H1 (cell line): ENCODE data around the gene BIRC5. TPM values are rescaled to one million over a fixed set of nuclear protein-coding genes. Genes with fewer than 3 reads are reported as not detected.
"Not testable (repeated sequence)": the region's sequence is repeated elsewhere in the genome, so short reads cannot be mapped to it uniquely, and the experiment has no call there.

Experiments used
- CTCF ChIA-PET: fragments of 300-600 bp; sonication (Branson Sonifier 250); formaldehyde crosslinking; loops from one replicate; lab custom pipeline; 2021; ENCODE audit not compliant: partially characterized antibody; lab: Charles Lee
- POLR2A ChIA-PET: fragments of 300-600 bp; sonication (Branson Sonifier 250); formaldehyde crosslinking; loops from one replicate; lab custom pipeline; 2021; ENCODE audit warnings: inconsistent platforms; ENCODE audit not compliant: partially characterized antibody; lab: Charles Lee
- DNase-seq, 2 experiments: peaks; one replicate each; pipeline versions ENCODE4 v3.0.0 to v3.0.0-alpha.2; 2010 to 2022; ENCODE audit warnings: low spot score in 2 of 2, low read depth in 1 of 2, mixed read lengths in 1 of 2
- FAIRE-seq: peaks from 2 replicates; lab custom pipeline; 2011; peaks lifted over from hg19 to GRCh38; lab: Jason Lieb, UNC
- H2AFZ ChIP-seq: 2 replicates; pipeline ENCODE4 v1.8.1; 2012; ENCODE audit warnings: low read length, inconsistent platforms
- H2AK5ac ChIP-seq: 2 replicates; pipeline ENCODE4 v1.6.1; 2013; ENCODE audit warnings: low read depth, low read length
- H2BK120ac ChIP-seq: replicated peaks from 2 replicates; pipeline ENCODE3; 2013; ENCODE audit warnings: low read depth, low read length, inconsistent platforms
- H2BK12ac ChIP-seq: 2 replicates; pipeline ENCODE4 v1.6.1; 2013; ENCODE audit warnings: low read depth, low read length
- H2BK15ac ChIP-seq: 2 replicates; pipeline ENCODE4 v1.6.1; 2013; ENCODE audit warnings: low read length
- H2BK20ac ChIP-seq: 2 replicates; pipeline ENCODE4 v1.6.1; 2013; ENCODE audit warnings: low read length
- H2BK5ac ChIP-seq: 2 replicates; pipeline ENCODE4 v1.6.1; 2013; ENCODE audit warnings: low read depth, low read length
- H3K14ac ChIP-seq: 2 replicates; pipeline ENCODE4 v1.6.1; 2013; ENCODE audit warnings: inconsistent platforms; ENCODE audit not compliant: insufficient read length
- H3K18ac ChIP-seq: 2 replicates; pipeline ENCODE4 v1.6.1; 2013; ENCODE audit warnings: low read length; ENCODE audit errors: extremely low read depth
- H3K23ac ChIP-seq: 2 replicates; pipeline ENCODE4 v1.6.1; 2013; ENCODE audit warnings: inconsistent platforms; ENCODE audit not compliant: insufficient read length
- H3K23me2 ChIP-seq: 2 replicates; pipeline ENCODE4 v1.6.1; 2013; ENCODE audit warnings: low read depth, low read length
- H3K27ac ChIP-seq: 2 replicates; pipeline ENCODE4 v1.6.1; 2011; ENCODE audit warnings: low read depth, low read length, inconsistent platforms
- H3K27me3 ChIP-seq, 4 experiments: replicated peaks in 1 of 4; 1 replicate in 1 of 4; 2 replicates in 3 of 4; pipeline versions ENCODE4 v1.6.1 to v1.8.1; 2011 to 2013; ENCODE audit warnings: low read length in 3 of 4, mild to moderate bottlenecking in 3 of 4, inconsistent platforms in 2 of 4, mixed read lengths in 2 of 4, moderate library complexity in 1 of 4; ENCODE audit not compliant: control insufficient read depth in 3 of 4, insufficient read depth in 3 of 4; ENCODE audit errors: extremely low read depth in 1 of 4
- H3K36me3 ChIP-seq, 4 experiments: 2 replicates each; pipeline versions ENCODE4 v1.6.1 to v1.8.1; 2011 to 2013; ENCODE audit warnings: mild to moderate bottlenecking in 4 of 4, low read length in 3 of 4, moderate library complexity in 2 of 4, control low read depth in 1 of 4, inconsistent platforms in 1 of 4; ENCODE audit not compliant: insufficient read depth in 4 of 4, control insufficient read depth in 2 of 4
- H3K4ac ChIP-seq: replicated peaks from 2 replicates; pipeline ENCODE3; 2013; ENCODE audit warnings: low read length, low read depth, mixed read lengths, inconsistent platforms; ENCODE audit not compliant: insufficient read length
- H3K4me1 ChIP-seq, 4 experiments: replicated peaks in 1 of 4; 1 replicate in 1 of 4; 2 replicates in 3 of 4; pipeline versions ENCODE4 v1.6.1 to v1.8.1; 2011 to 2013; ENCODE audit warnings: low read length in 3 of 4, inconsistent platforms in 2 of 4, mixed read lengths in 1 of 4; ENCODE audit not compliant: insufficient read depth in 4 of 4, control insufficient read depth in 3 of 4
- H3K4me2 ChIP-seq, 2 experiments: 2 replicates each; pipeline versions ENCODE4 v1.6.1 to v1.8.1; 2011 to 2013; ENCODE audit warnings: low read depth in 2 of 2, low read length in 2 of 2, control low read depth in 1 of 2, inconsistent platforms in 1 of 2, mild to moderate bottlenecking in 1 of 2; ENCODE audit not compliant: insufficient read depth in 1 of 2
- H3K4me3 ChIP-seq, 4 experiments: fragments of 200-600, 300-600 bp in 1 of 4; sonication (generic), shearing (Covaris generic), sonication (Bioruptor Twin) in 1 of 4; 2 replicates each; pipeline versions ENCODE4 v1.5.1 to v1.8.1; 2011 to 2016; ENCODE audit warnings: low read length in 4 of 4, low read depth in 3 of 4, control low read depth in 2 of 4, inconsistent platforms in 2 of 4, mild to moderate bottlenecking in 2 of 4, mixed read lengths in 1 of 4, moderate library complexity in 1 of 4; ENCODE audit not compliant: insufficient read depth in 2 of 4; ENCODE audit errors: extremely low read depth in 1 of 4
- H3K56ac ChIP-seq: replicated peaks from 2 replicates; pipeline ENCODE3; 2013; ENCODE audit warnings: low read depth, mild to moderate bottlenecking, mixed read lengths, low read length, inconsistent platforms; ENCODE audit not compliant: insufficient read length
- H3K79me1 ChIP-seq: 2 replicates; pipeline ENCODE4 v1.6.1; 2013; ENCODE audit warnings: low read depth, low read length, control low read depth
- H3K79me2 ChIP-seq, 2 experiments: 2 replicates each; pipeline versions ENCODE4 v1.6.1 to v1.8.1; 2012 to 2013; ENCODE audit warnings: low read length in 2 of 2, mild to moderate bottlenecking in 2 of 2, inconsistent platforms in 1 of 2; ENCODE audit not compliant: insufficient read depth in 2 of 2, control insufficient read depth in 1 of 2
- H3K9ac ChIP-seq, 4 experiments: replicated peaks in 1 of 4; 1 replicate in 1 of 4; 2 replicates in 3 of 4; pipeline versions ENCODE4 v1.6.1 to v1.8.1; 2011 to 2013; ENCODE audit warnings: low read depth in 3 of 4, low read length in 3 of 4, control low read depth in 2 of 4, mild to moderate bottlenecking in 2 of 4, moderate library complexity in 2 of 4, inconsistent platforms in 1 of 4; ENCODE audit errors: extremely low read depth in 1 of 4
- H3K9me3 ChIP-seq, 2 experiments: 2 replicates each; pipeline versions ENCODE4 v1.6.1 to v1.8.1; 2012 to 2013; ENCODE audit warnings: mild to moderate bottlenecking in 2 of 2, moderate library complexity in 2 of 2, control low read depth in 1 of 2, inconsistent platforms in 1 of 2, low read depth in 1 of 2, low read length in 1 of 2, mixed read lengths in 1 of 2; ENCODE audit not compliant: insufficient read depth in 2 of 2
- H4K20me1 ChIP-seq, 2 experiments: replicated peaks in 1 of 2; 2 replicates each; pipeline versions ENCODE3 to v1.8.1; 2011 to 2013; ENCODE audit warnings: inconsistent platforms in 2 of 2, low read length in 2 of 2, mild to moderate bottlenecking in 1 of 2; ENCODE audit not compliant: insufficient read depth in 2 of 2, control insufficient read depth in 1 of 2
- H4K5ac ChIP-seq: 2 replicates; pipeline ENCODE4 v1.6.1; 2013; ENCODE audit warnings: low read length, low read depth, mixed read lengths, inconsistent platforms; ENCODE audit not compliant: insufficient read length
- H4K8ac ChIP-seq: 2 replicates; pipeline ENCODE4 v1.8.0; 2013; ENCODE audit warnings: mild to moderate bottlenecking, moderate library complexity, low read length, inconsistent platforms; ENCODE audit not compliant: insufficient read depth; ENCODE audit errors: extremely low read depth
- H4K91ac ChIP-seq: replicated peaks from 2 replicates; pipeline ENCODE3; 2013; ENCODE audit warnings: low read length, mixed read lengths, inconsistent platforms; ENCODE audit not compliant: insufficient read length
- POLR2A ChIP-seq, 2 experiments: IDR thresholded peaks; 1 replicate in 1 of 2; 2 replicates in 1 of 2; pipeline ENCODE4 v1.6.1; 2011; ENCODE audit warnings: low read depth in 2 of 2, low read length in 2 of 2, mild to moderate bottlenecking in 2 of 2; ENCODE audit errors: control extremely low read depth in 1 of 2
- POLR2AphosphoS5 ChIP-seq: IDR thresholded peaks from 2 replicates; pipeline ENCODE4 v1.6.1; 2011; ENCODE audit warnings: low read depth, low read length
- WGBS, 2 experiments: shearing (Covaris generic) in 1 of 2; methylation state at CpG; one replicate each; pipeline versions ENCODE4 v1.1.6 to v1.1.7; 2013 to 2015; ENCODE audit warnings: low lambda C conversion rate in 2 of 2, mixed read lengths in 2 of 2, inconsistent platforms in 1 of 2, low coverage in 1 of 2, missing lambda C conversion rate in 1 of 2; ENCODE audit not compliant: insufficient replicate concordance in 2 of 2, insufficient coverage in 1 of 2, insufficient read length in 1 of 2; ENCODE audit errors: extremely low coverage in 1 of 2, missing lambda C conversion rate in 1 of 2; 5-methylcytosine and 5-hydroxymethylcytosine counted together
- polyA plus RNA-seq, 7 experiments: library from polyadenylated mRNA; depleted of rRNA in 3 of 7; stranded (reverse) in 5 of 7; unstranded in 2 of 7; fragments of >200 nt in 5 of 7; fragments of 200-250 nt in 2 of 7; gene quantifications; 1 replicate in 5 of 7; 2 replicates in 1 of 7; 4 replicates in 1 of 7; pipeline versions ENCODE4 v1.2.1 to v1.2.3, GENCODE V29; 2011 to 2013; ENCODE audit warnings: missing spikeins in 2 of 7, mixed read lengths in 2 of 7
- total RNA-seq: library from RNA; stranded (reverse); fragmentation: NEBNext Ultra II Directional; extraction: Animal tissue kit (Norgen Biotek cat#: 25700); gene quantifications from 2 replicates; pipeline ENCODE4 v1.2.1, GENCODE V29; 2021

BIRC5 gene
- total and polyA plus RNA-seq, 2 of the 8 experiments (the other 6 are each of a cell fraction or from before 2014, with no cell fraction given), result 42.2 to 108 TPM

- H4K5ac ChIP-seq, H4K91ac ChIP-seq, H3K4me3 ChIP-seq, H3K9me3 ChIP-seq, H3K4ac ChIP-seq, H3K23ac ChIP-seq, H2BK20ac ChIP-seq, H3K79me2 ChIP-seq, H3K79me1 ChIP-seq, H2BK15ac ChIP-seq, H2AFZ ChIP-seq, H3K4me2 ChIP-seq, FAIRE-seq, H3K56ac ChIP-seq, H2BK12ac ChIP-seq, DNase-seq, H3K27me3 ChIP-seq, H3K9ac ChIP-seq, H2BK120ac ChIP-seq, H2BK5ac ChIP-seq, H3K18ac ChIP-seq, H3K14ac ChIP-seq, H3K27ac ChIP-seq, H3K23me2 ChIP-seq, H2AK5ac ChIP-seq: not testable (repeated sequence)
- peaks cover 5 to 36% (median 18%) of the 10 kb centered on the region in 4 experiments for H3K4me1 ChIP-seq
- H3K36me3 ChIP-seq, result peaks cover 7 to 32% (median 13%) of the 10 kb centered on the region in 4 experiments; a peak in 7 of 8 replicates
- CTCF ChIA-PET, result interaction anchor here (0.6 to 10.0 kb wide), 5 partner anchors 15 to 1661 kb away, joined by 4 to 87 read pairs (median 7); partner anchors contain the start of gene TK1
- TF ChIP-seq POLR2A (IDR thresholded peaks at IDR 0.05; ENCODE audit: control extremely low read depth in 1 of 2, low read depth in 2 of 2, low read length in 2 of 2), result peak in 1 of 2 experiments; percentile 9; a peak in 2 of 3 replicates
- peak; percentile 4; the same call in 1 of the 2 replicates for TF ChIP-seq POLR2AphosphoS5
- WGBS, 2 experiments, result 95% methylated on average over 15 of the region's 19 CpGs; no CpG with 5 or more reads in 1 of the 2 experiments
- peak overlapping the region; percentile 16; the same call in 1 of the 2 replicates for H4K8ac ChIP-seq
- POLR2A ChIA-PET, result interaction anchor here (0.8 to 10.2 kb wide), 18 partner anchors 10 to 79 kb away, joined by 3 to 131 read pairs (median 4); partner anchors contain the start of genes AFMID and TK1
- H4K20me1 ChIP-seq, result peaks cover 15 to 19% of the 10 kb centered on the region in 2 experiments
Measured at GRCh38 chr17:78171591-78172248, 42.3 kb upstream of the BIRC5 start.
